ENCODE results near the gene PAF1.

- TF ChIP-seq TAF1 (IDR thresholded peaks at IDR 0.05; ENCODE audit: borderline replicate concordance, low read depth, low read length) (no peak), POLR2A (IDR thresholded peaks at IDR 0.05; ENCODE audit: low read depth, low read length) (peak; percentile 73; the same call in 1 of the 2 replicates), POLR2AphosphoS5 (IDR thresholded peaks at IDR 0.05; ENCODE audit: low read depth, low read length) (no peak)
Measured at GRCh38 chr19:39411081-39411831, 20.4 kb upstream of the PAF1 start.
